HAP-1 (cell line): ENCODE data around the gene VAT1L.

Experiments
- DNase-seq, 2 experiments: peaks; one replicate each; pipeline ENCODE4 v3.0.0-alpha.2; 2016 to 2020; ENCODE audit warnings: low spot score in 2 of 2
- H3K27me3 ChIP-seq: fragments of 250-450 bp; sonication (Bioruptor Pico); 2 replicates; pipeline ENCODE4 v1.5.1; 2020; ENCODE audit warnings: low read depth, mild to moderate bottlenecking, moderate library complexity
- H3K36me3 ChIP-seq: fragments of 250-450 bp; sonication (Bioruptor Pico); replicated peaks from 2 replicates; pipeline ENCODE4 v1.5.1; 2020; ENCODE audit warnings: mild to moderate bottlenecking
- H3K4me1 ChIP-seq: fragments of 250-450 bp; sonication (Bioruptor Pico); 2 replicates; pipeline ENCODE4 v1.5.1; 2020; ENCODE audit warnings: mild to moderate bottlenecking
- H3K4me3 ChIP-seq: fragments of 250-450 bp; sonication (Bioruptor Pico); 2 replicates; pipeline ENCODE4 v1.5.1; 2020; ENCODE audit warnings: mild to moderate bottlenecking, moderate library complexity
- H3K9me3 ChIP-seq: fragments of 250-450 bp; sonication (Bioruptor Pico); 2 replicates; pipeline ENCODE4 v1.5.1; 2020; ENCODE audit warnings: mild to moderate bottlenecking, moderate library complexity
- in situ Hi-C: fragments of 300-500 bp; cut with MboI; formaldehyde crosslinking; loops from 3 replicates; pipeline ENCODE4 v1.14.3; 2020; ENCODE audit warnings: low sequenced_read_pairs, inconsistent platforms, mixed read lengths

The VAT1L gene

DNA sequence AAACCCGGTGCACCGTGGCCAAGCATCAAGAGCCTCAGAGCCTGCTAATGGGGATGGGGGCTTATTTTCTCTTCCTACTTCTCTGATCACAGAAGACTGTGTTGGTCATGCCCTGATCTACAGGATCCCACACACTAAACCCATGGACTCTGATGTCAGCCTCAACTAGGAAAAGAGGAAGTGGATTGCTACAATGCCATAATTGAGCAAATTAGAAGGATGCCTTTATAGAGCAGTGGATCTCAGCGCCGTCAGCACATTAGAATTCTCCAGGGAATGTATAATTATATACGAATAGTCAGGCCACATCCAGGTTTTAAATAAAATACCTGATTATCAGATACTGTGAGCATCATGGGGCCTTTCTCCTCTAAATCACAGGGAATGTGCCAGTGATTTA lies 64.8 kb downstream of the VAT1L start:
- Histone ChIP-seq H3K4me3 (no peak overlapping the region), H3K27me3 (no peaks in the 10 kb centered on the region), H3K9me3 (no peaks in the 10 kb centered on the region), H3K4me1 (no peaks in the 10 kb centered on the region), H3K36me3 (no peaks in the 10 kb centered on the region)
- in situ Hi-C loops: no loop called here
- DNase-seq: no peak

DNA sequence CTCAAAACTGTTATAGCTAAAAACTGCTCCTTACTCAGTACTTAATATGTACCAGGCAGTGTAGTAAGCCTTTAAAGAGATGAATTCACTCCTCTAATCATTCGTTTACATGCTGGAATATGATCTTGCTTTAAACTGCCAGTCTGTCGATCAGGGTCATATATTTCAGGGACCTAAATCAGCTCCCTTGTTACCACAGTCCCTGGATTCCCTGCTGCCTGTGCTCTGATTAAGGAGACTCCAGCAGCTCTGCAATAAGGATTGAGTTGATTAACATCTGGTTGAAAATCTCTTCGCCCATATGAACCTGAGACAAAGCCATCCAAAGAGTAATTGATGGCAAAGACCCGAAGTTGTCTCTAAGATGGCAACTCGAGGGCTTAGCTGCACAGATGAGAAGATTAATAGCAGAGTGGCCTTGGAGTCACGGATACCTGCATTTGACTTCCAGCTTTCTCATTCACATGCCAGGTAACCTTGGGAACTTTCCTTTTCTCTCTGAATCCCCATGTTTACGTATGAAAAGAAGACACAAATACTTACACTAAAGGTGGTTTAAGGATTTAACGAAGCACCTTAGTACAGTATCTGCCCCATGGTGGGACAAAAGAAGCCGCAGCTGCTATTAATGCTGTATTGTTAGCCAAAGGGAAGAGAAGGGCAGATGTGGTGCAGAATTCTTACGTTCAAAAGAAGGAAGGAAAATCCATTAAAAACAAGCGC lies 68.2 kb downstream of the VAT1L start:
- Histone ChIP-seq H3K4me3 (no peak overlapping the region), H3K27me3 (no peaks in the 10 kb centered on the region), H3K9me3 (no peaks in the 10 kb centered on the region), H3K4me1 (no peaks in the 10 kb centered on the region), H3K36me3 (no peaks in the 10 kb centered on the region)
- DNase-seq: no peak
- in situ Hi-C loops: no loop called here

DNA sequence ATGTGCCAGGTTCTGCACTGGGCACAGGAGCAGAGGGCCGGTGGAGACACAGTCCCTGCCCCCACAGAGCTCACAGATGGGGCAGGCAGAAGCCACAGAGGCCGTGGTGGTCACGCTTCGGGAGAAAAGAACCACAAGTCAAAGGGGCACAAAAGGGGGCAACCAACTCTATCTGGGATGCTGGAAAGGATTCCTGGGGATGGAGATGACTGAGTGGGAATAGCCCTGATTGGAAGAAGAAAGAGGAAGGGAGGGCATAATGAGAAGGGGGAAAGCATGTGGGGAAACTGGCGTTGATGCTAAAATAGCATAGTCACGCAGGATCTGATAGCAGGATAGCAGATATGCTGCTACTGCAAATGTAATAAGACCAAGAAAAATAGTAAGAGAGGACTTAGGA lies 69.7 kb downstream of the VAT1L start:
- no peaks in the 10 kb centered on the region for H3K9me3 ChIP-seq
- no peak for DNase-seq
- in situ Hi-C loops: no loop called here
- no peaks in the 10 kb centered on the region for H3K4me1 ChIP-seq
- no peaks in the 10 kb centered on the region for H3K36me3 ChIP-seq
- H3K27me3 ChIP-seq: no peaks in the 10 kb centered on the region
- no peak overlapping the region for H3K4me3 ChIP-seq

- no peak for DNase-seq
- Histone ChIP-seq H3K4me3 (no peak overlapping the region), H3K27me3 (no peaks in the 10 kb centered on the region), H3K9me3 (no peaks in the 10 kb centered on the region), H3K4me1 (no peaks in the 10 kb centered on the region), H3K36me3 (no peaks in the 10 kb centered on the region)
- in situ Hi-C loops: no loop called here
Measured at GRCh38 chr16:77859493-77860232, 71.3 kb downstream of the VAT1L start.

- DNase-seq: no peak
- H3K9me3 ChIP-seq: no peaks in the 10 kb centered on the region
- no peaks in the 10 kb centered on the region for H3K36me3 ChIP-seq
- in situ Hi-C loops: no loop called here
- no peaks in the 10 kb centered on the region for H3K27me3 ChIP-seq
- no peaks in the 10 kb centered on the region for H3K4me1 ChIP-seq
- no peak overlapping the region for H3K4me3 ChIP-seq
Measured at GRCh38 chr16:77860953-77861352, 72.6 kb downstream of the VAT1L start.

- H3K4me1 ChIP-seq: no peaks in the 10 kb centered on the region
- no peak for DNase-seq
- no peaks in the 10 kb centered on the region for H3K36me3 ChIP-seq
- in situ Hi-C loops: no loop called here
- H3K27me3 ChIP-seq: no peaks in the 10 kb centered on the region
- H3K4me3 ChIP-seq: no peak overlapping the region
- no peaks in the 10 kb centered on the region for H3K9me3 ChIP-seq
Measured at GRCh38 chr16:77863250-77863649, 74.9 kb downstream of the VAT1L start.

DNA sequence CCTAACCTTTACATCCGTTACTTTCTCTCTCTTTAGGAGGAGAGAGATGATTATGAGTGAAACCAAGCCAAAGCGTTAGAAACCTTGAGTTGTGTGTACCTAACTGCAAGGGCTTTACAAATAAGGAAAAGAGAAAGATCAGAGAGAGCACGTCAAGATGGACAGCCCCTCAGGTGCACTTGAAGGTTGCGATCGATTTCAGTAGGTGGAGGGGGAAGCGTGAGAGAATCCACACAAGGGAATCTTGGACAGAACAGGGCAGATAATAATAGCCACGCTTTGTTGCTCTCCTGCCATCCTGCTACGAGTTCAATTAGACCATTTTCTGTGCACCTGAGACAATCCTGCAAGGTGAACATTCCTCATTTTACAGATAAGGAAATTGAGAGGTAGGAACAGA lies 78.4 kb downstream of the VAT1L start:
- H3K36me3 ChIP-seq: no peaks in the 10 kb centered on the region
- no peak overlapping the region for H3K4me3 ChIP-seq
- H3K27me3 ChIP-seq: no peaks in the 10 kb centered on the region
- H3K4me1 ChIP-seq: no peaks in the 10 kb centered on the region
- DNase-seq: no peak
- H3K9me3 ChIP-seq: no peaks in the 10 kb centered on the region
- in situ Hi-C loops: no loop called here

GRCh38 chr16:77868052-77868451 lies 79.7 kb downstream of the VAT1L start:
- no peaks in the 10 kb centered on the region for H3K9me3 ChIP-seq
- no peak for DNase-seq
- in situ Hi-C loops: no loop called here

DNA sequence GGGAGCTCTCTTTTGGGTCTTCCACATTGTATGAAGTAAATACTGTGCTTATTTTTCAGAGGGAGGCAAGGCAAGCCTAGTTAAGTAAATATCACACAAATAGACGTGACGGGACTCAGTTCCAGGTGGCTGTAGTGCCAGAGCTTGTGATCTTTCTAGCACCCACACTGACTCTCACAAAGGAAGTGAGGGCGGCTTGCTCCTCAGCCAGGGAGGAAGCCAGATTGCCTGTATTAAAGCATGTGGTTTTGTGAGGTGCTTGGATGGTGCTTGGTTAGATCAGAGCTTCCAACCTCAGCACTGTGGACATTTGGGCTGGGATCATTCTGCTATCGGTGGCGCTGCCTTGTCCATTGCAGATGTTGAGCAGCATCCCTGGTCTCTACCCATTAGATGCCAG lies 80.1 kb downstream of the VAT1L start:
- H3K36me3 ChIP-seq: no peaks in the 10 kb centered on the region
- H3K9me3 ChIP-seq: no peaks in the 10 kb centered on the region
- no peak for DNase-seq
- H3K4me3 ChIP-seq: no peak overlapping the region
- no peaks in the 10 kb centered on the region for H3K27me3 ChIP-seq
- in situ Hi-C loops: no loop called here
- H3K4me1 ChIP-seq: no peaks in the 10 kb centered on the region

More at GRCh38 chr16:77868052-77868451, 79.7 kb downstream of the VAT1L start:
- Histone ChIP-seq H3K36me3 (no peaks in the 10 kb centered on the region), H3K27me3 (no peaks in the 10 kb centered on the region), H3K4me3 (no peak overlapping the region), H3K4me1 (no peaks in the 10 kb centered on the region)

GRCh38 chr16:77869997-77870813 lies 81.8 kb downstream of the VAT1L start:
- H3K27me3 ChIP-seq: no peaks in the 10 kb centered on the region
- DNase-seq: no peak
- no peaks in the 10 kb centered on the region for H3K36me3 ChIP-seq
- no peaks in the 10 kb centered on the region for H3K4me1 ChIP-seq
- no peaks in the 10 kb centered on the region for H3K9me3 ChIP-seq
- H3K4me3 ChIP-seq: no peak overlapping the region
- in situ Hi-C loops: no loop called here

DNA sequence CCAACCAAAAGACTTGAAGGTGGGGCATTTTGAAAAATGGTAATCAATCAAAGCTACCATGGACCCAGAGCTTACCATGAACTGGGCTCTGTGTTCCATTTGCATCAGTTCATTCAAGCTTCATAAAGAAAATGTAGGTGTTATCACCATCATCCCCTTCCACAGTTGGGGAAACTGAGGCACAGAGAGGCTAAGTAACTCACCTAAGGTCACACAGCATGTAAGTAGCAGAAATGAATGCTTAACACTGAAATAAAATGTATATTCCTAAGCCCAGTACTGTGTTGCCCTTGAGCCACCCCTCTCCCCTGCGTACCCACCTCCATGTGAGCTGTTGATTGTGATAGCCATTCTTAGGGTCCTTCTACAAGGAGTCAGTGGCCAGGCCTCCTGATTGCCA lies 83.6 kb downstream of the VAT1L start:
- Histone ChIP-seq H3K4me1 (no peaks in the 10 kb centered on the region), H3K27me3 (no peaks in the 10 kb centered on the region), H3K36me3 (no peaks in the 10 kb centered on the region), H3K4me3 (no peak overlapping the region), H3K9me3 (no peaks in the 10 kb centered on the region)
- DNase-seq: no peak
- in situ Hi-C loops: no loop called here

DNA sequence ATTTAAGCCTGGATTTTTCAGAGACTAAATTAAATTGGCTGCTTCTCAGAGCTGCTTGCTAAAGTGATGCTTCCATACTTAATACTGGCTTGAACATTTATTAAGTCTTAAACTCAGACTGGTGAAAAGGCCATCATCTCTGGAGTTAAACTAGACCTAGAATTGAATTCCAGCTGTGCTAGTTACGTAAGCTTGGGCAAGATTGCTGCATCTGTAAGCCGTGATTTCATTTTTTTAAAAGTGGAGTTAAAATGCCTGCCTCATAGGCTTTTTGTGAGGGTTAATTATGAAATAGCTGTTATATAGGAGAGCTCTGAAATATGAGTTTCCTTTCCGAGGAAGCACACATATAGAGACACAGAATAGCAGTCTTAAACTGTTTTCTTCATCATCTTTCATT lies 84.7 kb downstream of the VAT1L start:
- no peak for DNase-seq
- no peaks in the 10 kb centered on the region for H3K36me3 ChIP-seq
- H3K4me1 ChIP-seq: no peaks in the 10 kb centered on the region
- no peak overlapping the region for H3K4me3 ChIP-seq
- no peaks in the 10 kb centered on the region for H3K27me3 ChIP-seq
- in situ Hi-C loops: no loop called here
- H3K9me3 ChIP-seq: no peaks in the 10 kb centered on the region

GRCh38 chr16:77874347-77874746 lies 86.0 kb downstream of the VAT1L start:
- H3K4me3 ChIP-seq: no peak overlapping the region
- H3K9me3 ChIP-seq: no peaks in the 10 kb centered on the region
- DNase-seq: no peak
- H3K36me3 ChIP-seq: no peaks in the 10 kb centered on the region
- in situ Hi-C loops: no loop called here
- H3K27me3 ChIP-seq: no peaks in the 10 kb centered on the region
- H3K4me1 ChIP-seq: no peaks in the 10 kb centered on the region

GRCh38 chr16:77876776-77877175 lies 88.4 kb downstream of the VAT1L start:
- H3K36me3 ChIP-seq: no peaks in the 10 kb centered on the region
- no peak for DNase-seq
- no peaks in the 10 kb centered on the region for H3K27me3 ChIP-seq
- no peak overlapping the region for H3K4me3 ChIP-seq
- in situ Hi-C loops: no loop called here
- H3K9me3 ChIP-seq: no peaks in the 10 kb centered on the region
- no peaks in the 10 kb centered on the region for H3K4me1 ChIP-seq
